Mesothelial cell of epicardium (in vitro differentiated cells): ENCODE results near the gene B3GALNT2. TPM values are rescaled to one million over a fixed set of nuclear protein-coding genes. Genes with fewer than 3 reads are reported as not detected.

Experiments
- DNase-seq, 2 experiments: peaks; one replicate each; pipeline ENCODE4 v3.0.0; 2021; ENCODE audit warnings: low spot score in 2 of 2; ENCODE audit not compliant: unreplicated experiment in 2 of 2
- H3K27ac Mint-ChIP-seq: 2 replicates; pipeline ENCODE4 v1.8.0; 2021; ENCODE audit warnings: mixed read lengths
- H3K27me3 Mint-ChIP-seq: 2 replicates; pipeline ENCODE4 v1.8.0; 2021; ENCODE audit warnings: low read depth, mixed read lengths
- H3K36me3 Mint-ChIP-seq: 2 replicates; pipeline ENCODE4 v1.8.0; 2021; ENCODE audit warnings: mixed read lengths
- H3K4me1 Mint-ChIP-seq: 2 replicates; pipeline ENCODE4 v1.8.0; 2021; ENCODE audit warnings: mixed read lengths
- H3K4me3 Mint-ChIP-seq: 2 replicates; pipeline ENCODE4 v1.8.0; 2021; ENCODE audit warnings: mild to moderate bottlenecking, moderate library complexity, mixed read lengths
- H3K9me3 Mint-ChIP-seq: 2 replicates; pipeline ENCODE4 v1.8.0; 2021; ENCODE audit warnings: mixed read lengths
- total RNA-seq: library from RNA; stranded (reverse); gene quantifications from 3 replicates; pipeline ENCODE4 v1.2.1, GENCODE V29; 2021
- TF ChIP-seq, protein P1 (sequence below): fragments of 200-600 bp; sonication (generic); IDR thresholded peaks from one replicate; pipeline ENCODE4 v1.5.0; 2021; ENCODE audit warnings: antibody characterized with exemption; ENCODE audit not compliant: unreplicated experiment

Gene B3GALNT2
- total RNA-seq, 1 donor from 2014 or later: 30.6 TPM

DNA sequence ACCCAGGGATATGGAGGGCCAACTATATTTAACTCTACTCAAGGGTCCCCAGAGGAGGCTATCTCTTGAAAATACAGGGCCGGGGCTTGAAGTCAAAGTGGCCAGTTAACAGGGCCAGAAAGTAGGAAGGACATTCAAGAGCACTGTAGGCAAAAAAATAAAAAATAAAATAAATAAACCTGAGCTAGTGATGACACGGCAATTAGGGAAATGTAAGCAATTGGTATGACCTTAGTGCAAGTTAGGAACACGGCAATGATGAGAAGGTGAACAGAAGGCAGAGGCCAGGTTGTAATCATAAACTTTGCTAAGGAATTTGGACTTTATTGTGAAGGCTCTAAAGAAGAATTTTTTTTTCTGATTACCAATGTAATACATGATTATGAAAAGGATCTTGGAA is 3.4 kb upstream of the B3GALNT2 start:
- DNase-seq: no peak
- TF ChIP-seq, protein P1, sequence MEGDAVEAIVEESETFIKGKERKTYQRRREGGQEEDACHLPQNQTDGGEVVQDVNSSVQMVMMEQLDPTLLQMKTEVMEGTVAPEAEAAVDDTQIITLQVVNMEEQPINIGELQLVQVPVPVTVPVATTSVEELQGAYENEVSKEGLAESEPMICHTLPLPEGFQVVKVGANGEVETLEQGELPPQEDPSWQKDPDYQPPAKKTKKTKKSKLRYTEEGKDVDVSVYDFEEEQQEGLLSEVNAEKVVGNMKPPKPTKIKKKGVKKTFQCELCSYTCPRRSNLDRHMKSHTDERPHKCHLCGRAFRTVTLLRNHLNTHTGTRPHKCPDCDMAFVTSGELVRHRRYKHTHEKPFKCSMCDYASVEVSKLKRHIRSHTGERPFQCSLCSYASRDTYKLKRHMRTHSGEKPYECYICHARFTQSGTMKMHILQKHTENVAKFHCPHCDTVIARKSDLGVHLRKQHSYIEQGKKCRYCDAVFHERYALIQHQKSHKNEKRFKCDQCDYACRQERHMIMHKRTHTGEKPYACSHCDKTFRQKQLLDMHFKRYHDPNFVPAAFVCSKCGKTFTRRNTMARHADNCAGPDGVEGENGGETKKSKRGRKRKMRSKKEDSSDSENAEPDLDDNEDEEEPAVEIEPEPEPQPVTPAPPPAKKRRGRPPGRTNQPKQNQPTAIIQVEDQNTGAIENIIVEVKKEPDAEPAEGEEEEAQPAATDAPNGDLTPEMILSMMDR: no peak
- Mint-ChIP-seq H3K27ac (no peak overlapping the region), H3K9me3 (no peaks in the 10 kb centered on the region), H3K4me3 (no peak overlapping the region), H3K36me3 (no peaks in the 10 kb centered on the region), H3K27me3 (peaks cover 2% of the 10 kb centered on the region), H3K4me1 (peaks cover 4% of the 10 kb centered on the region)

- H3K9me3 Mint-ChIP-seq: no peaks in the 10 kb centered on the region
- no peaks in the 10 kb centered on the region for H3K27me3 Mint-ChIP-seq
- peak overlapping the region; percentile 77 for H3K4me3 Mint-ChIP-seq
- TF ChIP-seq, protein P1: peak; percentile 88
- H3K27ac Mint-ChIP-seq: peak overlapping the region; percentile 99
- H3K4me1 Mint-ChIP-seq: peaks cover 10% of the 10 kb centered on the region
- no peaks in the 10 kb centered on the region for H3K36me3 Mint-ChIP-seq
- DNase-seq: peak; percentile 98 to 99
Measured at GRCh38 chr1:235504494-235505222, 406 bp upstream of the B3GALNT2 start.

DNA sequence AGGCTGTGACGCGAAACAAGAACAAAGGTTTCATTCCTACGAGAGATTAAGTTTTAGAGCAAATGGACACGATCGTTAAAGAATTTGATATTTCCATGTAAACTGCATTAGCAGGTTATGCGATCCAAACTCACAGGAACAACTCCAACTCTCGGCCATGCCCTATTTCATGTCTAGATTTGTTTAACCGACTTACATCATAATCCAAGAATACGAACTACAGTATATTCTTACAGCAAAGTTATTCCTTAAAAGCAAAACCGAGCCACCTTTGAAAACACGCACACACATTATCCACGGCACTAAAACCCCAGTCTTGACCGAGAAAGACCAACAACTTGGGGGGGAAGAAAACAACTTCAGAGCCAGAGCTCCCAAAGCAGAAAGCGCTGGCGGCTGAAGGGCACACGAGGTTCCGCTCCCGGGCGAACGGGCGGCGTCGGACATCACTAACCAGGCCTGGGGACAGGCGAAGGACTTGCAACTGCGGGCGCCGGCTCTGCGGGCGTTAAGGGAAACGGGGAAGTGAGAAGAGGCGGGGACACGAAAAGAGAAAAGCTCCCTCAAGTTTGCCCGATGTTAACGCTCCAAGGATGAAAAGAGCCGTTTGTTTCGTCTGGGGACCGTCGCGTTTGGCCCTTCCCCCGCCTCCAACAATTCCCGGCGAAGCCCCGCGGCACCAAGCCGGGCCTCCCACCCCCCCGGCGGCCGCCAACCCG is 690 bp downstream of the B3GALNT2 start:
- no peaks in the 10 kb centered on the region for H3K27me3 Mint-ChIP-seq

GRCh38 chr1:235502601-235503402 is 1.4 kb downstream of the B3GALNT2 start:
- no peaks in the 10 kb centered on the region for H3K9me3 Mint-ChIP-seq
- H3K27me3 Mint-ChIP-seq: no peaks in the 10 kb centered on the region
- no peak for DNase-seq
- H3K36me3 Mint-ChIP-seq: no peaks in the 10 kb centered on the region
- H3K4me1 Mint-ChIP-seq: peaks cover 10% of the 10 kb centered on the region
- peak overlapping the region; percentile 89 for H3K4me3 Mint-ChIP-seq
- TF ChIP-seq, protein P1: no peak
- H3K27ac Mint-ChIP-seq: peak overlapping the region; percentile 94

More for the DNA sequence above, 690 bp downstream of the B3GALNT2 start:
- H3K4me1 Mint-ChIP-seq: peaks cover 10% of the 10 kb centered on the region
- peak overlapping the region; percentile 89 for H3K4me3 Mint-ChIP-seq
- DNase-seq: peak; percentile 33 to 61
- TF ChIP-seq, protein P1: no peak
- no peaks in the 10 kb centered on the region for H3K9me3 Mint-ChIP-seq
- H3K36me3 Mint-ChIP-seq: no peaks in the 10 kb centered on the region
- peak overlapping the region; percentile 94 for H3K27ac Mint-ChIP-seq

DNA sequence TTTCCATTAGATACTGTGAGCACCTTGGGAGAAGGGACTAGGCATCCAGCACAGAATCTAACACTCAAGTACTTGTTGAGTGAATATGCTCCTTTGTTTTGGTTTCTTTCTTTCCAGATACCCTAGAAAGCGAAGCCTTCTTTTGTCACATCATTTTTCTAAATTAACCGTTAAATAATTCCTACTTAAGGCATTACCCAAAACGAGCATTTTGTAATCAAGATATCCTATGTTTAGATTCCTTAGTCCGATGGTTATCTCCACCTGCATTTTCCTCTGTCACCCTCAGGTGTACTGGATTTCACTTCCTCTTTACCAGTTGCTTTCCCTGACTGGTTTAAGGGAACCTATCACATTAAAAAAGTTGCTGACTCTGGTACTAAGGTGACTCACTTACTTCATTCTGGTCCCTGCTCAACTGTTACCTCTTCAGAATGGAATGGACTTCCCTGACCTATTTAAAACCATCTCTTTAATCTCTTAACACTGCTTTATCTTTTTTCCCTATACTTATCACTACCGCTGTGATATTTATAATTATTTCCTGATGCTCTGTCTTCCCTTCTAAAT is 3.2 kb downstream of the B3GALNT2 start:
- TF ChIP-seq, protein P1: no peak
- DNase-seq: no peak
- H3K4me1 Mint-ChIP-seq: peaks cover 10% of the 10 kb centered on the region
- peak overlapping the region; percentile 54 for H3K27ac Mint-ChIP-seq
- H3K27me3 Mint-ChIP-seq: no peaks in the 10 kb centered on the region
- no peaks in the 10 kb centered on the region for H3K36me3 Mint-ChIP-seq
- H3K9me3 Mint-ChIP-seq: no peaks in the 10 kb centered on the region
- H3K4me3 Mint-ChIP-seq: no peak overlapping the region
